ENCODE measurements around the gene CABCOCO1. TPM values are rescaled to one million over a fixed set of nuclear protein-coding genes. Genes with fewer than 3 reads are reported as not detected.

The CABCOCO1 gene
- total RNA-seq, 1 donor from 2014 or later = 0.30 TPM

DNA sequence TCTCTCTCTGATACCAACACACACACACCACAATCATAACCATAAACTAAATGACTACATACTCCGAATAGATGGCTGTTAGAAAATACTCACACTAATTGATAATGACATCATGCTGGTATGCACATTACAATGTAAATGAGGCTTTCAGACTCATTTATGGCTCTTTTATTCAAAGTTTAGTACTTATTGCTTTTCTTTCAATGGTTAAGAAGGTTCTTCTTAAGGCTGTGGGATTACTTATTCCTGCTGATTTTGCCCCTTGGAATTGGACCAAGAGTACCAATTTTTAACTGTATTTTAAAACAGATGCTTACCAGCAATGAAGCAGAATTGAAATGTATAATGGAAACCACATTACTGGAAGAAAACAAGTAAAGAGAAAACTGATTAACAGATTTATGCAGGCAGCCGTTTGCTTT, 20.6 kb upstream of the CABCOCO1 start:
- no peak overlapping the region for H3K27ac Mint-ChIP-seq (ENCODE audit: unreplicated experiment)
- peaks cover 11% of the 10 kb centered on the region for H3K4me1 Mint-ChIP-seq
- no peak overlapping the region for H3K4me3 Mint-ChIP-seq
- no peaks in the 10 kb centered on the region for H3K9me3 Mint-ChIP-seq
- no peak for DNase-seq (ENCODE audit: low read depth, low spot score)
- H3K36me3 Mint-ChIP-seq (ENCODE audit: low read depth) = no peaks in the 10 kb centered on the region
- TF ChIP-seq, protein P1, sequence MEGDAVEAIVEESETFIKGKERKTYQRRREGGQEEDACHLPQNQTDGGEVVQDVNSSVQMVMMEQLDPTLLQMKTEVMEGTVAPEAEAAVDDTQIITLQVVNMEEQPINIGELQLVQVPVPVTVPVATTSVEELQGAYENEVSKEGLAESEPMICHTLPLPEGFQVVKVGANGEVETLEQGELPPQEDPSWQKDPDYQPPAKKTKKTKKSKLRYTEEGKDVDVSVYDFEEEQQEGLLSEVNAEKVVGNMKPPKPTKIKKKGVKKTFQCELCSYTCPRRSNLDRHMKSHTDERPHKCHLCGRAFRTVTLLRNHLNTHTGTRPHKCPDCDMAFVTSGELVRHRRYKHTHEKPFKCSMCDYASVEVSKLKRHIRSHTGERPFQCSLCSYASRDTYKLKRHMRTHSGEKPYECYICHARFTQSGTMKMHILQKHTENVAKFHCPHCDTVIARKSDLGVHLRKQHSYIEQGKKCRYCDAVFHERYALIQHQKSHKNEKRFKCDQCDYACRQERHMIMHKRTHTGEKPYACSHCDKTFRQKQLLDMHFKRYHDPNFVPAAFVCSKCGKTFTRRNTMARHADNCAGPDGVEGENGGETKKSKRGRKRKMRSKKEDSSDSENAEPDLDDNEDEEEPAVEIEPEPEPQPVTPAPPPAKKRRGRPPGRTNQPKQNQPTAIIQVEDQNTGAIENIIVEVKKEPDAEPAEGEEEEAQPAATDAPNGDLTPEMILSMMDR (conservative IDR thresholded peaks at IDR 0.05) = no peak
- H3K27me3 Mint-ChIP-seq (ENCODE audit: low read depth) = no peaks in the 10 kb centered on the region

- peaks cover 11% of the 10 kb centered on the region for H3K4me1 Mint-ChIP-seq
- DNase-seq (ENCODE audit: low read depth, low spot score) = no peak
- H3K36me3 Mint-ChIP-seq (ENCODE audit: low read depth) = no peaks in the 10 kb centered on the region
- H3K9me3 Mint-ChIP-seq = no peaks in the 10 kb centered on the region
- TF ChIP-seq, protein P1 (conservative IDR thresholded peaks at IDR 0.05) = no peak
- H3K4me3 Mint-ChIP-seq = no peak overlapping the region
- no peaks in the 10 kb centered on the region for H3K27me3 Mint-ChIP-seq (ENCODE audit: low read depth)
- H3K27ac Mint-ChIP-seq (ENCODE audit: unreplicated experiment) = peak overlapping the region; percentile 15
Observed at GRCh38 chr10:61642676-61643075, 20.1 kb upstream of the CABCOCO1 start.

- no peak for DNase-seq (ENCODE audit: low read depth, low spot score)
- H3K27ac Mint-ChIP-seq (ENCODE audit: unreplicated experiment) = no peak overlapping the region
- H3K4me3 Mint-ChIP-seq = no peak overlapping the region
- TF ChIP-seq, protein P1 (conservative IDR thresholded peaks at IDR 0.05) = no peak
- no peaks in the 10 kb centered on the region for H3K36me3 Mint-ChIP-seq (ENCODE audit: low read depth)
- no peaks in the 10 kb centered on the region for H3K27me3 Mint-ChIP-seq (ENCODE audit: low read depth)
- no peaks in the 10 kb centered on the region for H3K9me3 Mint-ChIP-seq
- H3K4me1 Mint-ChIP-seq = peaks cover 11% of the 10 kb centered on the region
Observed at GRCh38 chr10:61643316-61643751, 19.4 kb upstream of the CABCOCO1 start.

GRCh38 chr10:61653699-61654098, 9.0 kb upstream of the CABCOCO1 start:
- H3K27me3 Mint-ChIP-seq (ENCODE audit: low read depth) = no peaks in the 10 kb centered on the region
- no peak overlapping the region for H3K4me3 Mint-ChIP-seq
- H3K36me3 Mint-ChIP-seq (ENCODE audit: low read depth) = no peaks in the 10 kb centered on the region
- no peaks in the 10 kb centered on the region for H3K9me3 Mint-ChIP-seq
- H3K27ac Mint-ChIP-seq (ENCODE audit: unreplicated experiment) = no peak overlapping the region
- TF ChIP-seq, protein P1 (conservative IDR thresholded peaks at IDR 0.05) = no peak
- DNase-seq (ENCODE audit: low read depth, low spot score) = no peak
- H3K4me1 Mint-ChIP-seq = no peaks in the 10 kb centered on the region

- no peaks in the 10 kb centered on the region for H3K4me1 Mint-ChIP-seq
- no peak overlapping the region for H3K4me3 Mint-ChIP-seq
- TF ChIP-seq, protein P1 (conservative IDR thresholded peaks at IDR 0.05) = no peak
- H3K9me3 Mint-ChIP-seq = no peaks in the 10 kb centered on the region
- no peak for DNase-seq (ENCODE audit: low read depth, low spot score)
- no peaks in the 10 kb centered on the region for H3K36me3 Mint-ChIP-seq (ENCODE audit: low read depth)
- no peak overlapping the region for H3K27ac Mint-ChIP-seq (ENCODE audit: unreplicated experiment)
- no peaks in the 10 kb centered on the region for H3K27me3 Mint-ChIP-seq (ENCODE audit: low read depth)
Observed at GRCh38 chr10:61655335-61655851, 7.3 kb upstream of the CABCOCO1 start.

All from neural crest cell (in vitro differentiated cells).